ENCODE measurements around the gene SLAMF8.

- no peak for TF ChIP-seq EP300 (conservative IDR thresholded peaks at IDR 0.05; ENCODE audit: poor library complexity, severe bottlenecking)
- no peak for TF ChIP-seq CTCF (IDR thresholded peaks at IDR 0.05; ENCODE audit: poor library complexity, severe bottlenecking)
- TF ChIP-seq TAF1 (IDR thresholded peaks at IDR 0.05; ENCODE audit: low read depth): no peak
- no peak for TF ChIP-seq EZH2 (IDR thresholded peaks at IDR 0.05; ENCODE audit: borderline replicate concordance, insufficient read depth, low read length, poor library complexity, severe bottlenecking)
- TF ChIP-seq REST (IDR thresholded peaks at IDR 0.05; ENCODE audit: borderline replicate concordance): no peak
- TF ChIP-seq POLR2AphosphoS5 (IDR thresholded peaks at IDR 0.05): no peak
- TF ChIP-seq MXI1 (conservative IDR thresholded peaks at IDR 0.05; ENCODE audit: poor library complexity, severe bottlenecking): no peak
- TF ChIP-seq RAD21 (conservative IDR thresholded peaks at IDR 0.05): no peak
Measured at GRCh38 chr1:159855709-159856108, 29.0 kb downstream of the SLAMF8 start.

Measured in neural cell (in vitro differentiated cells).